ENCODE results near the gene TECPR1. TPM values are rescaled to one million over a fixed set of nuclear protein-coding genes. Genes with fewer than 3 reads are reported as not detected.

Gene TECPR1
- total and polyA plus RNA-seq, 2 donors (not counting 3 experiments of a cell fraction or from before 2014, with no cell fraction given) = 12.3 to 97.5 TPM

- no peak overlapping the region for H3K4me3 ChIP-seq (replicated peaks in 1 of 3; ENCODE audit: insufficient read depth in 1 of 3, low read depth in 1 of 3, low read length in 3 of 3)
- dilution Hi-C loops (cut with MboI; ENCODE audit: extremely low pct_ligation_motif_present, low sequenced_read_pairs) = no loop called here
These were observed 35.5 kb upstream of the TECPR1 start for GRCh38 chr7:98287486-98287959.

More at GRCh38 chr7:98287486-98287959, 35.5 kb upstream of the TECPR1 start:
- intact Hi-C loops (cut with micrococcal nuclease) = no loop called here
- Histone ChIP-seq H3K27me3 (ENCODE audit: control insufficient read depth in 2 of 2, insufficient read depth in 2 of 2, low read length in 2 of 2) (no peaks in the 10 kb centered on the region), H3K9me1 (replicated peaks; ENCODE audit: control insufficient read depth, extremely low read depth, insufficient read depth, low read length) (no peaks in the 10 kb centered on the region), H3K36me3 (ENCODE audit: control insufficient read depth in 2 of 2, extremely low read depth in 1 of 2, insufficient read depth in 2 of 2, low read length in 2 of 2) (peaks cover 4 to 48% of the 10 kb centered on the region in 2 experiments), H4K20me1 (replicated peaks; ENCODE audit: control insufficient read depth, extremely low read depth, insufficient read depth, low read length) (peaks cover 2% of the 10 kb centered on the region), H3K27ac (ENCODE audit: insufficient read depth, low read depth, low read length) (no peak overlapping the region), H3K4me2 (ENCODE audit: insufficient read depth, low read length) (no peak overlapping the region), H3K9ac (replicated peaks; ENCODE audit: extremely low read depth, insufficient read depth, low read length) (no peak overlapping the region), H3K79me2 (ENCODE audit: control insufficient read depth, insufficient read depth, low read length) (peaks cover 91% of the 10 kb centered on the region), H2AFZ (ENCODE audit: low read depth, low read length) (no peak overlapping the region), H3K4me1 (ENCODE audit: control insufficient read depth, extremely low read depth, insufficient read depth, low read length) (peaks cover 34% of the 10 kb centered on the region), H3K9me3 (replicated peaks; ENCODE audit: control insufficient read depth, insufficient read depth, low read length) (no peaks in the 10 kb centered on the region)
- FAIRE-seq (no peak), DNase-seq (ENCODE audit: low read depth, low spot score) (no peak)
- no TSS peak for BruUV-seq (replicated peaks)
- ChIA-PET POLR2A (no interaction called here), CTCF (interaction anchor here (0.8 kb wide), 1 partner anchor 21 kb away, joined by 4 read pairs; no protein-coding TSS in a partner anchor)
- TF ChIP-seq EZH2 (IDR thresholded peaks at IDR 0.05; ENCODE audit: borderline replicate concordance, low read depth, low read length, severe bottlenecking) (no peak), POLR2A (IDR thresholded peaks at IDR 0.05; ENCODE audit: low read depth, low read length) (no peak), FOS (IDR thresholded peaks at IDR 0.05; ENCODE audit: borderline replicate concordance, insufficient read depth, low read length) (no peak), POLR2AphosphoS5 (IDR thresholded peaks at IDR 0.05; ENCODE audit: insufficient read depth, low read depth, low read length) (no peak), CTCF (IDR thresholded peaks at IDR 0.05; ENCODE audit: extremely low read depth in 1 of 2, insufficient read depth in 1 of 2, low read depth in 1 of 2, low read length in 2 of 2) (no peak), MAX (IDR thresholded peaks at IDR 0.05; ENCODE audit: insufficient read depth, insufficient read length) (no peak), GATA2 (IDR thresholded peaks at IDR 0.05; ENCODE audit: insufficient read depth, insufficient read length, low read depth, low read length) (no peak), JUN (IDR thresholded peaks at IDR 0.05; ENCODE audit: borderline replicate concordance, insufficient read depth, insufficient read length, low read depth) (no peak), MYC (IDR thresholded peaks at IDR 0.05; ENCODE audit: low read depth, low read length) (no peak)
